GM19099 (cell line): ENCODE data around the gene CD2.

Experiments used
- POLR2A ChIP-seq: IDR thresholded peaks from 3 replicates; pipeline ENCODE4 v1.6.1; 2011; ENCODE audit warnings: low read depth; ENCODE audit not compliant: insufficient read length; ENCODE audit errors: extremely low read depth

The CD2 gene, protein sequence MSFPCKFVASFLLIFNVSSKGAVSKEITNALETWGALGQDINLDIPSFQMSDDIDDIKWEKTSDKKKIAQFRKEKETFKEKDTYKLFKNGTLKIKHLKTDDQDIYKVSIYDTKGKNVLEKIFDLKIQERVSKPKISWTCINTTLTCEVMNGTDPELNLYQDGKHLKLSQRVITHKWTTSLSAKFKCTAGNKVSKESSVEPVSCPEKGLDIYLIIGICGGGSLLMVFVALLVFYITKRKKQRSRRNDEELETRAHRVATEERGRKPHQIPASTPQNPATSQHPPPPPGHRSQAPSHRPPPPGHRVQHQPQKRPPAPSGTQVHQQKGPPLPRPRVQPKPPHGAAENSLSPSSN

DNA sequence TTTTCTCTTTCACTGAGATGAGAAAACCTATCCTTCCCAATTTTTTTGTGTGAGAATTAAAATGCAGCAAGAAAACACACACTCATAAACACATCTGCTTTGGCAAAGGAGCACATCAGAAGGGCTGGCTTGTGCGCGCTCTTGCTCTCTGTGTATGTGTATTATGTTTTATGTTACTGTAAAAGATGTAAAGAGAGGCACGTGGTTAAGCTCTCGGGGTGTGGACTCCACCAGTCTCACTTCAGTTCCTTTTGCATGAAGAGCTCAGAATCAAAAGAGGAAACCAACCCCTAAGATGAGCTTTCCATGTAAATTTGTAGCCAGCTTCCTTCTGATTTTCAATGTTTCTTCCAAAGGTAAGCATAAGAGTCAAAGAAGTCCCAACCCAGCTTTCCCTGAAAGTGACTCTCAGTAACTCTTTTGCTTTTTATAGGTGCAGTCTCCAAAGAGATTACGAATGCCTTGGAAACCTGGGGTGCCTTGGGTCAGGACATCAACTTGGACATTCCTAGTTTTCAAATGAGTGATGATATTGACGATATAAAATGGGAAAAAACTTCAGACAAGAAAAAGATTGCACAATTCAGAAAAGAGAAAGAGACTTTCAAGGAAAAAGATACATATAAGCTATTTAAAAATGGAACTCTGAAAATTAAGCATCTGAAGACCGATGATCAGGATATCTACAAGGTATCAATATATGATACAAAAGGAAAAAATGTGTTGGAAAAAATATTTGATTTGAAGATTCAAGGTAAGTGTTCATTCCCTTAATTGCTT is at the start of gene CD2:
TSS of gene CD2 (plus strand) at position 233 of the 780 bp plus-strand sequence. CDS start at position 296, 63 bp downstream.
- TF ChIP-seq POLR2A = no peak

DNA sequence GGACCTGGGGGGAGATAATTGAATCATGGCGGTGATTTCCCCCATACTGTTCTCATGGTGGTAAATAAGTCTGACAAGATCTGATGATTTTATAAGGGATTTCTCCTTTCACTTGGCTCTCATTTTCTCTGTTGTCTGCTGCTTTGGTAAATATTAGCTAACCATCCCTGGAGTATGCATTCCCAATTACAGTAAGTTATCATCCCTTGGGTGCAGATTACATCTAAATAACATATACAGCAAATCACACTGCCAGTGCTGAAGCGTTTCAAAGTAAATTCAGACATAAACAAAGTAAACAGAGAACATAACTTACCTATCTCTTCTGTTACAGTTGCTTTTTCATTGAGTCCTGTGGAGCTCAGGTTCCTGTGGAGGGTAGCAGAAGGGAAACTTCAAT is 48.1 kb upstream of the CD2 start:
- TF ChIP-seq POLR2A = no peak

DNA sequence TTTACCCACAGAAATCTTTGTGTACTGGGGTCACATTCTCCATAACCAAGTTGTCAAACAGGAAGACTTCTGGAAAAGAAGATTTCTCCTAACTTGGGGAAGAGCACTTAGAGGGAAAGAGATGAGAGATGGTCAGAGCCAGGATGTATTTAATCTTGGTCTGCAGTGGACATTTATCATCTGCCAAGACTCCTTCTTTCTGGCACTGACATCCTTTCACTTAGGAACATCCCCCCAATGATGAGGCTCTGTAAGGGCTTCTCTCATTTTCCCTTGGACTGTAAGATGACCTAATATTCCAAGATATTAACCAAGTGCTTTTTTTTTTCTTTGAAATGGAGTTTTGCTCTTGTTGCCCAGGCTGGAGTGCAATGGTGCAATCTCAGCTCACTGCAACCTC is 47.4 kb upstream of the CD2 start:
- no peak for TF ChIP-seq POLR2A

DNA sequence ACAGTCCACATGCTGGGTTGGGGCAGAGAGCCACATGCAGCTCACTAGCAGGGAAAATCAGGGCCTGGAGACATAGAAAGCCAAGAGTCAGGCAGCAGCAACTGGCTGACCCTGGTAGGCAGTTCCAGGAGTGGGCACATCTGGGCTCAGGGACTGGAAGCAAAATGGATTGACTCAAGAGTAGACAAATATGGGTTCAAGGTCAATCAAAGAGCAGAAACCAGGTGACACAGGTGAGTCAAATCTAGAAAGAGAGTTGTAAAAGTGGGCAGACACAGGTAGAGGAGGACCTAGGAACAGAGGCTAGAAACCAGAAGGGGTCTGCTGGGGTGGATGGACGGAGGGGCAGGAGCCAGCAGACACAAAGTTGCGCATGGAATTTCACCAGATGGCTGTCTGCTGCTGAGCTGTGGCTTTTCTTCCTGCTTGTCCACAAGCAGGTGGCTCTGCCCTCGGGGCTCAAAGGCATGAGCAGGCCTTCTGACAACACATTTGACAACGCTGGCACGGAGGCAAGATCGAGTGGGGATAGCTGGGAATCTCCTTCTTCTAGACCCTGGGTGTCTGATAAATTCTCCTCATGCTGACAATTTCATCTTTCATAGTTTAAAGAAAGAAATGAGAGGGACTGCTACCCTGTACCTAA is 45.9 kb upstream of the CD2 start:
- TF ChIP-seq POLR2A = no peak

DNA sequence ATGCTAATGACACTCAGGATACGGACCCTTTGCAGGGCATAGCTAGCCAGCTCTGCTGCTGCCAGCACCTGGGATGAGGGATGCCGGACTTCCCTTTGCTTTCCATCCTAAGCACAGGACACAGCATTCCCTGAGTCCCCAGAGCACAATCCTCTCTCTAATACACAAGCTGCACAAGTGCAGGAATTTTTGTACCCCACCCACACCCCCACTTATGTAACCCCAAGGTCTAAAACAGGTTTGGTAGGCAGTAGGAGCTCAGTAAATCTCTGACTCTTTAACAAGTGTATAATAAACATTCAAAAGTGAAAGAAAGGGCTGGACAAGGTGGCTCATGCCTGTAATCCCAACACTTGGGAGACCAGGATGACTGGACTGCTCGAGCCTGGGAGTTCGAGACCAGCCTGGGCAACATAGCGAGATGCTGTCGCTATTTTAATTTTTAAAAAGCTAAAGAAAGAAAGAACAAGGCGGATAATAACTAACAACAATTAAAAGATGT is 44.5 kb upstream of the CD2 start:
- TF ChIP-seq POLR2A = no peak

DNA sequence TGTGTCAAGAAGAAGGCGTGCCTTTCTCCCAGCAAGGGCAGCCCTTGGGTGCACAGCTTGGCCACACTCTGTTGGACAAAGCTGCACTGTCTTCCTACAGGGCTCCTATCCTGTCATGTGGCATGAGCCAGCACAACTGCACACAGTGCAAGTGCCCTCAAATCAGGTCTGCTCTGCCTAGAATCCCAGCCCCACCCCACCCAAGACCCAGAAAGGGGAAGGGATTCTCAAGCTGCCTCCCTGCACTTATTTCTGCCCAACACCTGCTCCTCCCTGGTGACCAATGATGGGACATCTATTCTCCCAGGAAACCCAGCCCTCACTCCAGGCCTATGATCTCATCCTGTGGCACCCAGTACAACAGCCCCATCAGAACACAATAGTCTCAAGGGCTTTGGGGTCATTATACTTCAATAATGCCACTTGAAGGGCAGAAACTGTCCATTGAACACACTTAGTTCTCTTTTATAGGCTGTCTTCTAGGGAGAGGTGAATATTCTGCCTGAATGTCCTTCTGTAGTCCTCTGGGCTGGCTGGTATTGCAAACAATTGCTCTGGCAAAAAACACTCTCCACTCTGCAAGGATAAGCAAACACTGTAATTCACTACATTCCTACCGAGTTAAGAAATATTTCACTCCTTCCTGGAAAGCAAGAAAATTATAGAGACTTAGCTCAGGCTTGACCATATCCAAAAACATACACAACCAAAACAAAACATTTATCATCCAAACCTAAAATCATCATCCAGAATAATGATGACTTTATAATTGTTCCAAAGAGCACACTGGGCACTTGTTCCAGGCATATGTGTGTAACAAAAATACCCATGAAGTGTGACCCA is 43.6 kb upstream of the CD2 start:
- no peak for TF ChIP-seq POLR2A

DNA sequence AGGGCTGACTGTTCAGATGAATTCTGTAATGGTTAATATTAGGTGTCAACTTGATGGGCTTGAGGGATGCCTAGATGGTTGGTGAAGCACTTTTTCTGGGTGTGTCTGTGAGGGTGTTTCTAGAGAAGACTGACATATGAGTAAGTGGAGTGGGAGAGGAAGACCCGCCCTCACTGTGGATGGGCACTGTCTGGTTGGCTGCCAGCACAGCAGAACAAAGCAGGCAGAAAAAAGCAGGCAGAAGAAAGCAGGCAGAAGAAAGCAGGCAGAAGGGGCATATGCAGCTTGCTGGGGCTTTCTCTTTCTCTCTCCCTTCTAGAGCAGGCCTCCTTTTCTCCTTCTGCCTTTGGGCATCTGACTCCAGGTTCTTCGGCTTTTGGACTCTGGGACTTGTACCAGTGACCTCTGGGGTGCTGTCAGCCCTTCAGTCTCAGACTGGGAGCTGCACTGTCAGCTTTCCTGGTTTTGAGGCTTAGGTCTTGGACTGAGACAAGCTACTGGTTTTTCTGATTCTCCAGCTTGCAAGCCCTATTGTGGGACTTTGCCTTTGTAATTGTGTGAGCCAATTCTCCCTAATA is 42.9 kb upstream of the CD2 start:
- TF ChIP-seq POLR2A = no peak

DNA sequence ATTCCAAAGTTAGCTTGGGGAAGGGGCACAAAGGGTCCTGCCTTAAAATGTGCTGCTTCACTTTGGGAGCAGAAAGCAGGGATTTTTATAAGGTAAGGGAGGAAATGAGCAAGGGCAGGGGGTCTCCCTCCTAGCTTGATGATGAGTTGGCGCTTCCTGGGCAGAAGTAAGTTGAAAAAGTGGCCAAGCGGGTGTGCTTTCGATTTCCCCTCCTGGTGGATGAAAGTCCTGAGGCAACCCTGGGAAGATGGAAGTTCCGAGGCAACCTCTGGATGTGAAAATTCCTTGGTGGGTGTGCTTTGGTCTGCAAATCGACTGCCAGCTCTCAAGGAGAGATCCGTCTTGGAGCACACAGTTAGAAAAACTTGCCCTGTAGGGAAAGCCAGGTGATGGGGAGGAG is 41.7 kb upstream of the CD2 start:
- TF ChIP-seq POLR2A = no peak

DNA sequence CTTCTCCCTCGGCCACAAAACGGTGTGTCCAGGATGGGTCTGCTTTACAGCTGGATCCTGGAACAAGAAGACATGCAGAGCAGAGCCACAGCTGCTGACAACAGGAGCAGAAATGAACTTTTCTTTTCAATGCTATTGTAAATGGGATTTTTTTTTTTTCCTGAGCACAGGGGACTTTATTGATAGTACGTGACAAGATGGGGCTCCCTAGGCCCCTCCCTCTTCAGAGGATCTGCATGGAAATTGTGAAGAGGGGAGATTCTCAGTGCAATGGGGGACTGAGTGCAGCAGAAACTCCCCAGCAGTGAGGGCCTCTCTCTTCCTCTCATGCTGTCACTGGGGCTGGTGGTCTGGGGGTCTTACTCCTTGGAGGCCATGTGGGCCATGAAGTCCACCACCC is 40.8 kb upstream of the CD2 start:
- no peak for TF ChIP-seq POLR2A

DNA sequence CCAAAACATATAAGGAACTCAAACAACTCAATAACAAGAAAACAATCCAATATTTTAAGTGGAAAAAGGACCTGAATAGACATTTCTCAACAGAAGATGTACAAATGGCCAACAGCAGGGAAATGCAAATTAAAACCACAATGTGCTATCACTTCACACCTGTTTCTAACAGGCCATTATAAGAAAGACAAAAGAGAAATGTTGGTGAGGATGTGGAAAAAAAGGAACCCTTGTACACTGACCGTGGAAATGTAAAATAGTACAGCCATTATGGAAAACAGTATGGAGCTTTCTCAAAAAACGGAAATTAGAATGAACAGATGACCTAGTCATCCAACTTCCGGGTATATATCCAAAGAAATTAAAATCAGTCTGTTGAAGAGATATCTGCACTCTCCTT is 37.8 kb upstream of the CD2 start:
- TF ChIP-seq POLR2A = no peak

DNA sequence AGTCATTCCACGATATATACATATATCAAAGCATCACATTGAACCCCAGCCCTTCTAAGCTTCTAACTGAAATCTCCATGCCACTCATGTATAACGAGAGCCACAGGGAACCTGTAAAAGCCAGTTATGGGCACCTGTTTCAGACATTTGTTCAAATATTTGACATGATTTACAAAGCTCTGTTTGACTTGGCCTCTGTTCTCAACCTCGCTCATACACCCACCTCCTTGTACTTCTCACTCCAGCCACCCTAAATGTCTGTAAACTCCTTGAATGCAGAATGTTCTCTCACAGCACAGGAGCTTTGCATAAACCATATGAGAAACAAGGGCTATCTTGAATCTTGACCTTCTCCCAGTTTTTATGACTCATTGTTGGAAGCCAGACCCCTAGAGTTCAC is 36.9 kb upstream of the CD2 start:
- TF ChIP-seq POLR2A = no peak

DNA sequence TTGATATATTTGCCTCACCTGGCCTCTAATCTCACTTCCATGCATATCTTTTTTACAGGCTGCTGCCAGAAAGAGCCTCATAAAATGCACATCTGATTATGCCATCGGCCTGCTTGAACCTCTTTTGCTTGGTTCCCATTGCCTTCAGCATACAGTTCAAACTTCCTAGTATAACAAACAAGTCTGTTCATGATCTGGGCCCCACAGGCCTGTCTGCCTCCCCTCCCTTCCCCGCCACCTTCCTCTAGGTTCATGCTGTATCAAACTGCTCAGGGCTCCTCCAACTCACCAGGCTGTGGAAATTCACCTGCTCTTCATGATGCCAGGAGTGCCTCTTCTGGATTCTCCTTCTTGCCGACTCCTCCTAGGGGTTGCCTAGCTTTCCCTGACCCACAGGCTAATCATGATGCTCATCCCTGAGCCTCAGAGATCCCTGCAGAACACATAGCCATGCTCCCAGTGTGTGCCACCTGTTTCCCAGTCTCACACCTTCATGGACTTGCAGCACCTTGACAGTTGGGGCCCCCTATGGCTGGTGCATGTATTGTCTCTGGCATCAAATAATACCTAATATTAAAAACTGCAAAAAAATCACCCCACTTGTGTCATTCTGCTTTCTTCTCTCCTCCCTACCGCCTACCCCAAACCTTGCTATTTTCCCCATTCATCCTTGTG is 33.7 kb upstream of the CD2 start:
- no peak for TF ChIP-seq POLR2A

DNA sequence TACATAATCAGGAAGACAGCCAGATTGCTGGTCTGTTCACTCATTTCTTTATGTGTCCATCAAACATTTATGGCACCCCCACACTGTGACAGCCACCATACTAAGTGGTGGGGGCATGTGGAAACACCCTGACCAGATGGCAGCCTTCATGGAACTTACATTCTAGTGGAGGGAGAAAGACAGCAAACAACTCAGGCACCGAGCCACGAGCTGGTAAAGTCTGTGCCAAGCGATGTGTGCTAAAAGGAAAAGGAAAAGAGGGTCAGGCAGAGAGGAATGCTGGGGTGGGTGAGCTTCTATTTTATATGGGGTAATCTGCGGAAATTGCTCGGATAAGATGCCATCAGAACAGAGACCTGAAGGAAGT is 33.2 kb upstream of the CD2 start:
- TF ChIP-seq POLR2A = no peak

DNA sequence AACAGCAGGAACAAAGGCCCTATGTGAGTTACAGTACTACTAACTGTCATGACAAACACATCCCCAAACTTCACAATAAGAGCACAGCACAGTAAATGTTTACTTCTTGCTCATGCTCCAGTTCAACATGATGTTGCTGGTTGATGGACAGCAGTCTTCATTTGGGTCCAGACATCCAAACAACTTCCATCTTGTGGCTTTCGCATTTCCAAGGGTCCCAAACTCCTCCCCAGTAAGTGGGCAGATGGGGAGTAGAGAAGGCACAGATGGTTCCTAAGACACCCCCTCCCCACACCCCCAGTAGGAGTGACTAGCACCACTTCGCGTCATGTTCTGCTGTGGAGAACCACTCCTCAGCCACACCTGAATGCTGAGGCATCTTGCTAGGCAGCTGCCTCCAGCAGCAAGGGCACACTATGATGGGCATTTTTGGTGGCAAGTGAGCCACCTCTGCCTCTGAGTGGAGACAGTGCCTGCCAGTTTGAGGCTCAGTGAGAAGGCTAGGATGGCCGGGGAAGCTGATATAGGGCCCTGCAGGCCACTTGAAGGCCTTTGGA is 32.7 kb upstream of the CD2 start:
- no peak for TF ChIP-seq POLR2A
